ENCODE data around the gene ZNF423.

DNA sequence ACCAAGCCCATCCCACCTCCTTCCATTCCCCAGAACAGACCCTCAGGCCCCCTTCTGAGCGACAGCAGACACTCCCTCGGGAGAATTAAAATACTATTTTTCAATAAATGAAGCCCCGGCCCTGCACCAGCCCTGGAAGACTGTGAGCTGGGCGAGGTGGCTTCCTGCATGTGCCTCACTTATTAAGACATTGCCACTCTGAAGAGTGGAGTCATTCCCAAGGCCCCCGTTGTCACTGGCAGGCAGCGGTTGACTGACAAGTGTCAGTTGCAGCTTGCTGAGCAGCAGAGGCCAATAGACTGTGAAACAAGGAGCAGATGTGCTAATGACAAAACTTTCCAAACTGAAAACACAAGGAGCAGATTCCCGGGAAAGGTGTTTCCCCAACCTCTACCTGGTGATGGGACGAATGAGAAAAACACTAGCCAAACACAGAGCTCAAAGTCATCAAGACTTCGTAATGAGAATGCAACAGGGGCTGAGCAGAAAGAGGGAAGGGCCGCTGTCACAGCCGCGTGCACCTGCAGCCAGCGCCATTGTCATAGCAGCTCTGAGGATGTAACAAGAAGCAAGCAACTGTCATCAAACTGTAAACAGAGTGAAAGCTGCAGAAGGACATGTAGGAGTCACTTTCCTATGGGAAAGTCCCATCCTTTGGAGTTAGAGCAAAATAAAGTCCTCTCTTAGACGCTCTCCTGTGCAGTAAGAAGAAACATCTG, 250.2 kb downstream of the ZNF423 start:
- no peak for TF ChIP-seq GATA2 (IDR thresholded peaks at IDR 0.05; ENCODE audit: low read depth, low read length)
- no peak for TF ChIP-seq GATA3 (IDR thresholded peaks at IDR 0.05; ENCODE audit: low read depth, low read length)

Measured in SH-SY5Y (cell line).